Erythroblast (primary cell): ENCODE results near the gene NCAPD2.
A peak's percentile ranks its signal among the peaks of the same experiment; 100 is the strongest.

ENCODE experiments used
- GATA1 ChIP-seq: IDR thresholded peaks from 2 replicates; pipeline ENCODE4 v1.6.1; 2011; ENCODE audit warnings: low read depth, mild to moderate bottlenecking, control low read depth, low read length, moderate library complexity
- POLR2A ChIP-seq: IDR thresholded peaks from 2 replicates; pipeline ENCODE4 v1.6.1; 2011; ENCODE audit warnings: mild to moderate bottlenecking, low read length

DNA sequence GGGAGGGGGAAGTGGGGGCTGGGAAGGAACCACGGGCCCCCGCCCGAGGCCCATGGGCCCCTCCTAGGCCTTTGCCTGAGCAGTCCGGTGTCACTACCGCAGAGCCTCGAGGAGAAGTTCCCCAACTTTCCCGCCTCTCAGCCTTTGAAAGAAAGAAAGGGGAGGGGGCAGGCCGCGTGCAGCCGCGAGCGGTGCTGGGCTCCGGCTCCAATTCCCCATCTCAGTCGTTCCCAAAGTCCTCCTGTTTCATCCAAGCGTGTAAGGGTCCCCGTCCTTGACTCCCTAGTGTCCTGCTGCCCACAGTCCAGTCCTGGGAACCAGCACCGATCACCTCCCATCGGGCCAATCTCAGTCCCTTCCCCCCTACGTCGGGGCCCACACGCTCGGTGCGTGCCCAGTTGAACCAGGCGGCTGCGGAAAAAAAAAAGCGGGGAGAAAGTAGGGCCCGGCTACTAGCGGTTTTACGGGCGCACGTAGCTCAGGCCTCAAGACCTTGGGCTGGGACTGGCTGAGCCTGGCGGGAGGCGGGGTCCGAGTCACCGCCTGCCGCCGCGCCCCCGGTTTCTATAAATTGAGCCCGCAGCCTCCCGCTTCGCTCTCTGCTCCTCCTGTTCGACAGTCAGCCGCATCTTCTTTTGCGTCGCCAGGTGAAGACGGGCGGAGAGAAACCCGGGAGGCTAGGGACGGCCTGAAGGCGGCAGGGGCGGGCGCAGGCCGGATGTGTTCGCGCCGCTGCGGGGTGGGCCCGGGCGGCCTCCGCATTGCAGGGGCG, 40.2 kb downstream of the NCAPD2 start, which contains the start of gene GAPDH:
- TF ChIP-seq GATA1 (no peak), POLR2A (peak; percentile 92)
